Mesendoderm (in vitro differentiated cells): ENCODE data around the gene SPG7.

Experiments
- DNase-seq: peaks from one replicate; pipeline ENCODE4 v3.0.0; 2013
- H2AK5ac ChIP-seq: 2 replicates; pipeline ENCODE4 v1.6.1; 2013; ENCODE audit warnings: low read length, inconsistent platforms
- H2BK120ac ChIP-seq: 2 replicates; pipeline ENCODE4 v1.6.1; 2013; ENCODE audit warnings: low read depth, mild to moderate bottlenecking, low read length, moderate library complexity, mixed read lengths
- H2BK15ac ChIP-seq: replicated peaks from 2 replicates; pipeline ENCODE4 v1.6.1; 2013; ENCODE audit warnings: low read depth, mild to moderate bottlenecking, moderate library complexity
- H2BK5ac ChIP-seq: 2 replicates; pipeline ENCODE4 v1.6.1; 2013; ENCODE audit warnings: low read length, inconsistent platforms
- H3K18ac ChIP-seq: 2 replicates; pipeline ENCODE4 v1.6.1; 2013; ENCODE audit warnings: mild to moderate bottlenecking, low read length, mixed read lengths
- H3K23ac ChIP-seq: one replicate; pipeline ENCODE4 v1.6.1; 2013; ENCODE audit warnings: low read length
- H3K27ac ChIP-seq: 2 replicates; pipeline ENCODE4 v1.5.1; 2013; ENCODE audit warnings: low read depth, mild to moderate bottlenecking, inconsistent platforms, low read length, moderate library complexity
- H3K27me3 ChIP-seq: 2 replicates; pipeline ENCODE4 v1.6.1; 2013; ENCODE audit warnings: low read length, control low read depth, mild to moderate bottlenecking, inconsistent platforms; ENCODE audit not compliant: insufficient read depth, poor library complexity
- H3K36me3 ChIP-seq: 2 replicates; pipeline ENCODE4 v1.6.1; 2013; ENCODE audit warnings: low read length, inconsistent platforms; ENCODE audit not compliant: control insufficient read depth, insufficient read depth
- H3K4ac ChIP-seq: one replicate; pipeline ENCODE4 v1.6.1; 2013; ENCODE audit warnings: low read depth, mild to moderate bottlenecking, low read length, moderate library complexity
- H3K4me1 ChIP-seq: 2 replicates; pipeline ENCODE4 v1.6.1; 2013; ENCODE audit warnings: low read depth, low read length, inconsistent platforms; ENCODE audit not compliant: control insufficient read depth
- H3K4me2 ChIP-seq: 2 replicates; pipeline ENCODE4 v1.6.1; 2013; ENCODE audit warnings: low read length
- H3K4me3 ChIP-seq: 2 replicates; pipeline ENCODE4 v1.5.1; 2013; ENCODE audit warnings: mild to moderate bottlenecking, low read length
- H3K56ac ChIP-seq: one replicate; pipeline ENCODE4 v1.6.1; 2013; ENCODE audit warnings: low read length
- H3K79me1 ChIP-seq: 2 replicates; pipeline ENCODE4 v1.6.1; 2013; ENCODE audit warnings: low read length, inconsistent platforms
- H3K79me2 ChIP-seq: 2 replicates; pipeline ENCODE4 v1.6.1; 2013; ENCODE audit warnings: mild to moderate bottlenecking, low read length; ENCODE audit not compliant: control insufficient read depth, insufficient read depth
- H3K9ac ChIP-seq: 2 replicates; pipeline ENCODE4 v1.6.1; 2013; ENCODE audit warnings: low read length, inconsistent platforms
- H4K5ac ChIP-seq: one replicate; pipeline ENCODE4 v1.6.1; 2013; ENCODE audit warnings: low read length
- H4K8ac ChIP-seq: one replicate; pipeline ENCODE4 v1.6.1; 2013; ENCODE audit warnings: low read depth, mild to moderate bottlenecking, control low read depth, low read length, moderate library complexity
- WGBS: extraction: QIAGEN DNeasy Blood & Tissue Kit; methylation state at CpG from one replicate; pipeline ENCODE4 v1.1.7; 2013; ENCODE audit warnings: low lambda C conversion rate, missing lambda C conversion rate; ENCODE audit not compliant: insufficient coverage; ENCODE audit errors: extremely low coverage; 5-methylcytosine and 5-hydroxymethylcytosine counted together

Gene SPG7

DNA sequence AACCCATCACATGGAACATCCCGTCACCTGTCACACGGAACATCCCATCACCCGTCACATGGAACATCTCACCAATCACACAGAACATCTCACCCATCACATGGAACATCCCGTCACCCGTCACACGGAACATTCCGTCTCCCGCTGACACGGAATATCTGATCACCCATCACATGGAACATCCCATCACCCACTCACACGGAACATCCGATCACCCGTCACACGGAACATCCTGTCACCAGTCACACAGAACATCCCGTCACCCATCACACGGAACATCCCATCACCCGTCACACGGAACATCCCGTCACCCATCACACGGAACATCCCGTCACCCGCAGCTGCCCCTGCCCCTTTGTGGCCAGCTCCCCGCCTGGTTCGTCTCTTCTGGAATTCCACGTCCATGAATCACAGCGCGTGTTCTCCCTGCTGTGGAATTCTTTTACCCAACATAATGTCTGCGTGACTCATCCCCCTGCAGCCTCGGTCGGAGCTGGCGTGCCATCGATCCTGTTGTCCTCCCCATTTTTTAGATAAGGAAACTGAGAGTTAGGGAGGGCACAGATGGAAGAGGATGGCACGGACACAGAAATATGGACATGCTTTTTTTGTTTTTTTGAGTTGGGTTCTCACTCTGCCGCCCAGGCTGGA lies 73.0 kb downstream of the SPG7 start:
- H4K5ac ChIP-seq = no peak overlapping the region
- DNase-seq = peak; percentile 74
- H3K56ac ChIP-seq = no peak overlapping the region
- no peaks in the 10 kb centered on the region for H3K79me1 ChIP-seq
- WGBS = no CpG with 5 or more reads among the region's 33 CpGs
- H2AK5ac ChIP-seq = no peak overlapping the region
- peaks cover 4% of the 10 kb centered on the region for H3K27me3 ChIP-seq
- no peak overlapping the region for H3K9ac ChIP-seq
- no peak overlapping the region for H2BK15ac ChIP-seq
- H2BK120ac ChIP-seq = no peak overlapping the region
- H3K4me2 ChIP-seq = no peak overlapping the region
- H3K27ac ChIP-seq = no peak overlapping the region
- no peak overlapping the region for H3K23ac ChIP-seq
- H2BK5ac ChIP-seq = no peak overlapping the region
- H3K36me3 ChIP-seq = no peaks in the 10 kb centered on the region
- H3K18ac ChIP-seq = no peak overlapping the region
- no peak overlapping the region for H3K4me3 ChIP-seq
- H3K79me2 ChIP-seq = no peaks in the 10 kb centered on the region
- no peak overlapping the region for H3K4ac ChIP-seq
- H4K8ac ChIP-seq = no peak overlapping the region
- no peaks in the 10 kb centered on the region for H3K4me1 ChIP-seq

DNA sequence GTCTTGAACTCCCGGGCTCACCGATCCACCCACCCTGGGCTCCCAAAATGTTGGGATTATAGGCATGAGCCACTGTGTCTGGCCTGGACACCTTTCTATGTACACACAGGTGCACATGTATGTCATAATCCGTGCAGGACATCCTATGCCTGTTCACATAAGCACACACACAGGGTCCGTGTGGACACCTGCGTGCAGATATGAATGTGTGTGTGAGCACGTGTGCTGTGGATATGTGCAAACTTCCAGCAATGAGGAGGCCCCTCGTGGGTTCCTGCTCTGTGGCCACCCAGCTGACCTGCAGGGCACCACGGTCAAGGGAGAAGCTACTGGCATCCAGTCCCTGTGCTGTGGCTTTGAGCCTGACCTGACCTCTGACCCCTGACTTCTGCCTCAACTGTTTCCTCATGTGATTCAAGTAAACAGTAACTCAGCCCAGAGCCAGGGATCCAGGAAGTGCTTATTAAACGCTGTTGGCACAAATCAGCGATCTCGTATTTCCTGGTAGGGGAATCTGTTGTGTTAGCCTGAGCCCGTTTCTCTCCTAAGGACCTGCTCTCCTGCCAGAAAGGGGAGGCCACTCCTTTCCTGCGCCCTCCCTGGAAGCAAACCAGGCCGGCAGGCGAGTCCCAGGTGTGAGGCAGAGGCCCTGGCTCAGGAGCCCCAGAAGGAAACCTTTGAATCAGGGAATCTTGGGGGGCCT lies 73.8 kb downstream of the SPG7 start:
- no CpG with 5 or more reads among the region's 15 CpGs for WGBS
- Histone ChIP-seq H3K79me1 (no peaks in the 10 kb centered on the region), H3K4me2 (no peak overlapping the region), H3K56ac (no peak overlapping the region), H3K9ac (no peak overlapping the region), H3K27me3 (no peaks in the 10 kb centered on the region), H3K4me1 (no peaks in the 10 kb centered on the region), H3K27ac (no peak overlapping the region), H3K36me3 (no peaks in the 10 kb centered on the region), H3K18ac (no peak overlapping the region), H3K23ac (no peak overlapping the region), H2BK120ac (no peak overlapping the region), H2AK5ac (no peak overlapping the region), H3K4me3 (no peak overlapping the region), H3K4ac (no peak overlapping the region), H2BK15ac (no peak overlapping the region), H3K79me2 (no peaks in the 10 kb centered on the region), H4K5ac (no peak overlapping the region), H4K8ac (no peak overlapping the region), H2BK5ac (no peak overlapping the region)
- no peak for DNase-seq

DNA sequence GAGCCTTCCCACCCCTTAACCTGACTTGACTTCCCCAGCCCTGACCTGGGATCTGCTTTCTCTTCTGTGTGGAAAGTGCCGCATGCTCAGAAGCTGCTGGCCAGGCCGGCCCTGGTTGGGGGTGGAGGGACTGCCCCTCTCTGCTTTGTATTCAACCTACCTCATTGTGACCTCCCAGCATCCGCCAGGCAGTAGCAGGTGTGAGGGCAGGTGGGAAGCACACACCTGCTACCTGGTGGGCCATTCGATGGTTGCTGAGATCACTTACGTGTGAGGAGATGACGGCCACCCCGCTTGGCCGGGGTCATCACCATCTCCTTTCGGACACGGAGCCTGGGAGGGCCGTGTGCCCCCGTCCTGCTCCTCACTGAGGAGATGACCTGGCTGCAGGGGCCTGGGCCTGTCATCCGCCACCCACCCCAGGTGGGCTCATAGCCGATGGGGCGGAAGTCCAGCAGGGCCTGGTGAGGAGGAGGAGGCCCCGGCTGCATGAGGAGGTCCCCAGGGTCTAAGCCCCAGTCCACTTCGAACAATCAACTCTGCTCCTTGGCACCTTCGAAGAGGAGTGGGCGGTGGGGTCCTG lies 74.5 kb downstream of the SPG7 start:
- no peak overlapping the region for H3K4me3 ChIP-seq
- no peak overlapping the region for H4K5ac ChIP-seq
- no peak overlapping the region for H3K27ac ChIP-seq
- H3K27me3 ChIP-seq = no peaks in the 10 kb centered on the region
- DNase-seq = no peak
- H2BK120ac ChIP-seq = no peak overlapping the region
- H2BK15ac ChIP-seq = no peak overlapping the region
- no peaks in the 10 kb centered on the region for H3K79me2 ChIP-seq
- no peak overlapping the region for H3K4ac ChIP-seq
- H3K79me1 ChIP-seq = no peaks in the 10 kb centered on the region
- H3K4me2 ChIP-seq = no peak overlapping the region
- H2AK5ac ChIP-seq = no peak overlapping the region
- H3K9ac ChIP-seq = no peak overlapping the region
- H3K23ac ChIP-seq = no peak overlapping the region
- no peaks in the 10 kb centered on the region for H3K4me1 ChIP-seq
- H3K18ac ChIP-seq = no peak overlapping the region
- no peak overlapping the region for H4K8ac ChIP-seq
- H2BK5ac ChIP-seq = no peak overlapping the region
- no CpG with 5 or more reads among the region's 19 CpGs for WGBS
- H3K56ac ChIP-seq = no peak overlapping the region
- H3K36me3 ChIP-seq = no peaks in the 10 kb centered on the region

DNA sequence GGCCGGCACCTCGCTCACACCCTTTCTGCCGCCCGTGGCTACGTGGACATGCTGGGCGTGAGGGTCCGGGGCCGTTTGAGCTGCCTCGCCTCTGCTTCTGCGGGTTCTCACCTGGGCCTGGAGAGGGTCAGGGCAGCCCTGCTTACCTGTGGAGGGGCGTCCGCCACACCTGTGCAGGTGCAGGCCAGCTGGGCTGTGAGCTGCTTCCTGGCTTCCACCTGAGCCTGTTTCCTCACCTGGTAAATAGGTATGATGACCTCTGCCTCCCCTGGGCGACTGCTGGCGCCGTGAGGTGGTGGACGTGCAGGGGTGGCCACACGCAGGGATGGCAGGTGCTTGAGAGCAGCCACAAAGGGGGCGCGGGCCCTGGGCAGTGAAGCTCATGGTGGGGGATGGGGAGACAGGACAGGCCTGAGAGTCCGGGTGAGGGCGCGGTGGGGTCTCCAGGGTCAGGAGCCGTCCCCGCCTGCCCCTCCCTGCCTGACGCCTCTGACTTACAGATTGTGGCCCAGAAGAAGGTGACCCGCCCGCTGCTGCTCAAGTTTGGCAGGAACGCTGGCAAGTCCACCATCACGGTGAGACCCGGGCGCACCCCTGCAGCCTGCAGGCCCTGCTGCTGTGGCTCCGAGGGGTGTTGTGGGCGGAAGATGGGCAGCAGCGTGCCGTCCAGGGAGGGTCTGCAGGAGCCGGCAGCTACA lies 75.1 kb downstream of the SPG7 start:
- Histone ChIP-seq H3K23ac (no peak overlapping the region), H3K4ac (no peak overlapping the region), H3K4me3 (no peak overlapping the region), H3K4me2 (no peak overlapping the region), H3K4me1 (no peaks in the 10 kb centered on the region), H3K9ac (no peak overlapping the region), H4K8ac (no peak overlapping the region), H2AK5ac (no peak overlapping the region), H4K5ac (no peak overlapping the region), H3K79me2 (no peaks in the 10 kb centered on the region), H3K18ac (no peak overlapping the region), H3K79me1 (no peaks in the 10 kb centered on the region), H3K36me3 (no peaks in the 10 kb centered on the region), H3K27me3 (no peaks in the 10 kb centered on the region), H2BK5ac (no peak overlapping the region), H2BK15ac (no peak overlapping the region), H3K56ac (no peak overlapping the region), H2BK120ac (no peak overlapping the region), H3K27ac (no peak overlapping the region)
- no peak for DNase-seq
- no CpG with 5 or more reads among the region's 36 CpGs for WGBS

DNA sequence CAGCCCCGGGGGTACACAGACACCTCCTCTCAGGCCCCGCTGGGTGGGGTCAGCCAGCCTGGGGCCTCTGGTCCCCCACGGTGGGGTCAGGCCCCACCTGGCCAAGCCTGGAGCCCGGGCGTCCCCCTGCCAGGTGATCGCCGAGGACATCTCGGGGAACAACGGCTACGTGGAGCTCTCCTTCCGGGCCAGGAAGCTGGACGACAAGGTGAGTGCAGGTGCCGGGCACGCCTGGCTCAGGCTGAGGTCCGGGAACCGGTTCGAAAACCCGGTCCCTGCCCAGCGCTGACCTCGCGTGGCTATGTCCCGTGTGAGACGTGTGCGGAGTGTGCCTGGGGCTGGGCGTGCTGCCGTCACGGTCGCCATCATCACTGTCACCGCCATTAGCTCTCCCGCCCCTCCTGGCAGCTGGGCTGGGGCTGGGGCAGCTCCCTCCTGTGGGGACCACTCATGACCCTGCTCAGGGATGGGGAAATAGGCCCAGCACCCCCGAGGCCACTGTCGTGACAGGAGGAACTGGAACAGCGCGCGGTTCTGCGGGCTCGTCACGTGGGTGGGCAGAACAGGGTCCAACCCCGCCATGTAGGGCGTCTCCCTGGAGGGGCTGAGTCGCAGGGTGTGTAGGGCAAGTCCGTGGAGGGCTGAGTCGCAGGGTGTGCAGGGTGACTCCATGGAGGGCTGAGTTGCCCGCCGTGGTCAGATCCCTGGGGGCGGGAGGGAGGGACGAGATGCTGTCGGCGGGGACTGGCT lies 75.9 kb downstream of the SPG7 start:
- H3K4me3 ChIP-seq = no peak overlapping the region
- H2BK15ac ChIP-seq = no peak overlapping the region
- no peak overlapping the region for H2BK5ac ChIP-seq
- no peak overlapping the region for H3K4ac ChIP-seq
- H3K9ac ChIP-seq = no peak overlapping the region
- no peak for DNase-seq
- no peak overlapping the region for H4K8ac ChIP-seq
- no peak overlapping the region for H3K56ac ChIP-seq
- no peak overlapping the region for H3K27ac ChIP-seq
- no peak overlapping the region for H3K4me2 ChIP-seq
- H3K27me3 ChIP-seq = no peaks in the 10 kb centered on the region
- no peak overlapping the region for H2AK5ac ChIP-seq
- H3K36me3 ChIP-seq = no peaks in the 10 kb centered on the region
- H3K4me1 ChIP-seq = no peaks in the 10 kb centered on the region
- no peaks in the 10 kb centered on the region for H3K79me2 ChIP-seq
- H3K23ac ChIP-seq = no peak overlapping the region
- no peak overlapping the region for H2BK120ac ChIP-seq
- H3K79me1 ChIP-seq = no peaks in the 10 kb centered on the region
- WGBS = no CpG with 5 or more reads among the region's 49 CpGs
- no peak overlapping the region for H4K5ac ChIP-seq
- no peak overlapping the region for H3K18ac ChIP-seq
